ENCODE data around the gene MTMR3. TPM values are rescaled to one million over a fixed set of nuclear protein-coding genes. Genes with fewer than 3 reads are reported as not detected.

The MTMR3 gene
- total and polyA plus RNA-seq, 2 of the 8 experiments (the other 6 are each of a cell fraction or from before 2014, with no cell fraction given), result 16.9 to 18.5 TPM

DNA sequence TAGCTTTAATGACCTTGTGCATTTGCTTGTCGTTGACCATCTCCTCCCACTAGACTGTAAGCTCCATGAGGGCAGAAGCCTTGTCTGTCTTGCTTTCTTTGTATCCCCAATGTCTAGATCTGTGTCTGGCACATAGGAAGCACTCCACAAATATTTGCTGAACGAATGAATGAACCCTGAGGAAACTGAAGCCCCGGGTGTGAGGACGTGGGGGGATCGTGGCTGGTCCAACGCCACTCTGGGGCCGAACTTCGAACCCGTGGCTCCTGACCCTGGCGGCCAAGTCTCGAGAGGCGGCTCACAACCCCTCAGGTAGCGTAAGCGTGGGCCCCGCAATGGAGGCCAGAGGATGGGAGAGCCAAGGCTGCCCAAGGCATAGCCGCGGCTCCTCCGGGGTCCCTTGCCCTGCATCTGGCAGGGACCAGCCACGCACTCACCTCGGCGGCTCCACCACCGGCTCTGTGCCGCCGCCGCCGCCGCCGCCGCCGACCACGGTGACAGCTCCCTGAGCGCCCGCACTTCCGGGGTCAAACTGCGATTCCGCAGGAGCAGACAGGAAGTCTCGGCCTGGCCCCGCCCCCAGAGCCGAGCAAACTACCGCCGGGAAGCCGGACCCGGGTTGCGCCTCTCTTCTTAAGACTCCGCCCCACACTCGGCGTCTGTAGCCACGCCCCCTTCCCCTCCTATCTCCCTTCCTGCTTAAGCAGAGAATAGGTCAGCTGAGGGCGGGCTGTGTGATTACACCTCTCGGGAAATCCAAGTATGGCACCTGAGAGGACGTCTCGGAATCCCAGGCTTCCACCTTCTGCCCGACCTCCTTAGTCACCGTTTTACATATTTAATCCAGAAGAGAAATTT, 45.0 kb upstream of the MTMR3 start, which contains the start of gene ASCC2 (continued):
- TF ChIP-seq HDAC2 (IDR thresholded peaks at IDR 0.05; ENCODE audit: borderline replicate concordance in 1 of 2, low read depth in 2 of 2, low read length in 2 of 2), result no peak
- TF ChIP-seq TAF1 (IDR thresholded peaks at IDR 0.05; ENCODE audit: low read depth, low read length), result peak; percentile 51; the same call in 1 of the 2 replicates
- TF ChIP-seq GABPA (IDR thresholded peaks at IDR 0.05; ENCODE audit: borderline replicate concordance, insufficient read depth, low read length), result peak; percentile 62; the same call in 1 of the 2 replicates
- TF ChIP-seq CHD1 (IDR thresholded peaks at IDR 0.05; ENCODE audit: low read depth, low read length), result no peak
- peak; percentile 62 for TF ChIP-seq ASH2L (IDR thresholded peaks at IDR 0.05; ENCODE audit: low read length)
- TF ChIP-seq POLR2A (IDR thresholded peaks at IDR 0.05; ENCODE audit: control extremely low read depth in 1 of 2, low read depth in 2 of 2, low read length in 2 of 2), result peak in 1 of 2 experiments; percentile 70; a peak in 2 of 3 replicates
- TF ChIP-seq BRCA1 (IDR thresholded peaks at IDR 0.05; ENCODE audit: low read depth, low read length), result no peak
- TF ChIP-seq TBP (IDR thresholded peaks at IDR 0.05; ENCODE audit: low read depth, low read length), result peak; percentile 58; the same call in 1 of the 2 replicates
- no peak for TF ChIP-seq BCL11A (IDR thresholded peaks at IDR 0.05; ENCODE audit: low read depth in 2 of 2, low read length in 2 of 2)
- TF ChIP-seq FOSL1 (IDR thresholded peaks at IDR 0.05; ENCODE audit: insufficient read depth, low read depth, low read length), result no peak
- peak in 1 of 2 experiments; percentile 74; a peak in 1 of 3 replicates for TF ChIP-seq EP300 (IDR thresholded peaks at IDR 0.05; ENCODE audit: borderline replicate concordance in 1 of 2, low read depth in 2 of 2, low read length in 2 of 2)
- peak; percentile 50; the same call in 1 of the 2 replicates for TF ChIP-seq POLR2AphosphoS5 (IDR thresholded peaks at IDR 0.05; ENCODE audit: low read depth, low read length)
- TF ChIP-seq RFX5 (IDR thresholded peaks at IDR 0.05; ENCODE audit: borderline replicate concordance, low read depth, low read length), result no peak
- TF ChIP-seq TEAD4 (IDR thresholded peaks at IDR 0.05; ENCODE audit: low read depth, low read length), result no peak
- TF ChIP-seq RAD21 (IDR thresholded peaks at IDR 0.05 in 1 of 2, conservative IDR thresholded peaks at IDR 0.05 in 1 of 2; ENCODE audit: low read depth in 2 of 2, low read length in 2 of 2), result peak; percentile 3 to 7; a peak in 1 of 4 replicates
